ENCODE results near the gene ETS1. TPM values are rescaled to one million over a fixed set of nuclear protein-coding genes. Genes with fewer than 3 reads are reported as not detected.
A peak's percentile ranks its signal among the peaks of the same experiment; 100 is the strongest.

The ETS1 gene
- polyA plus RNA-seq, 4 donors = 5.1 to 31.5 (median 20.9) TPM

- 83 to 91% (median 89%) methylated on average over 2 of the region's 2 CpGs for WGBS, 3 donors
- no peak for FAIRE-seq
- H3K27me3 ChIP-seq (ENCODE audit: control insufficient read depth in 3 of 3, insufficient read depth in 3 of 3, low read length in 3 of 3) = no peaks in the 10 kb centered on the region
Measured at GRCh38 chr11:128531588-128531987, 55.8 kb downstream of the ETS1 start.

DNA sequence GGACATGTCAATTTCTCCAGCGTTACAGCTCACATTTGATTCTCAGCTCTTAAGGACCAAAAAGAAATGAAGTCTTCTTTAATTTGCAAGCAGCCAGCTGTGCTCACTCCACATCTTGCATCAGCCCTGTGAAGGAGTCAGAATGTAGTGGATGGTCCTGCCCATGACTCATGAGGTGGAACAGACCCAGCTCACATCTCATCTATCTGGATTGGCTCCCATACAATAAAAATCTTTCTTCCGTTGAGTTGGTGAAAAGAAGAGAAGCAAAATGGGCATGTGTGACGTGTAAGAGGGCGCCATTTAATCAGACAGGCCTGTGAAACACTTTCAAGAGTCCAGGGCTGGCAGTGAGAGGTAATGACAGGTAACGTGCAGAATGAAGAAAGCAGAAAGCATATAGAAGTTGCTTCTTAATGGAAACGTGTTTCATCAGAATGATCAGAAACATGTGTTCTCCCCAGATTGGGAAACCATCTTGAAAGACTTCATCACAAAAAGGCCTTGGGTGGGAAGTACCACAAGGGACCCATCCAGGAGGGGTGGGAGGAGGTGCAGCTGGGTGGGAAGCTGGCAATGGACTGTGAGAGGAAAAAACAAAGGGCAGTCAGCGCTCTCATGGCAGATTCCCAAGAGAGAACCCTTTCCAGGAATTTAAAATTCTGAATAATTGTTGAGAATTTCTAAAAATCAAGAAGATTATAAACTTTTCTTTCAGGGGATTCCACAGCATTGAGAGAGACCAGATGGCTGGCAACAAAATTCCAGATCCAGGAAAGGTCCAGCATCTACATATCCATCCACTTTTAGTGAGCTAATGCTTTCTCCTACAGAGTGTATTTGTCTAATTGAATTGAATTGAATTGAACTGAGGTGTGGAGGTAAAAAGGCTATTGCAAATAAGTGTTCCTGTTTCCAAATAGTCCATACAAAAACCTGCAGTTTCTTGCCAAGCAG lies 57.0 kb downstream of the ETS1 start:
- no peaks in the 10 kb centered on the region for H3K9me3 ChIP-seq (ENCODE audit: control insufficient read depth in 2 of 2, insufficient read depth in 1 of 2, low read depth in 1 of 2, low read length in 1 of 2)
- DNase-seq (no peak), FAIRE-seq (no peak)
- H3K4me1 ChIP-seq (ENCODE audit: control insufficient read depth in 3 of 3, insufficient read depth in 2 of 3, low read depth in 1 of 3, low read length in 2 of 3) = peaks cover 0 to 4% (median 0%) of the 10 kb centered on the region in 3 donors
- H3K4me3 ChIP-seq (ENCODE audit: low read depth in 1 of 3, low read length in 3 of 3) = no peak overlapping the region
- WGBS, 3 donors = 79 to 82% (median 79%) methylated on average over 7 of the region's 7 CpGs
- no peaks in the 10 kb centered on the region for H3K36me3 ChIP-seq (ENCODE audit: control insufficient read depth in 3 of 3, insufficient read depth in 2 of 3, low read depth in 1 of 3, low read length in 3 of 3)
- peak overlapping the region in 1 of 3 donors; percentile 69 for H3K27ac ChIP-seq (ENCODE audit: low read depth in 1 of 3, low read length in 2 of 3)
- no peaks in the 10 kb centered on the region for H3K27me3 ChIP-seq (ENCODE audit: control insufficient read depth in 3 of 3, insufficient read depth in 3 of 3, low read length in 3 of 3)

More at GRCh38 chr11:128531588-128531987, 55.8 kb downstream of the ETS1 start:
- H3K36me3 ChIP-seq (ENCODE audit: control insufficient read depth in 3 of 3, insufficient read depth in 2 of 3, low read depth in 1 of 3, low read length in 3 of 3) = no peaks in the 10 kb centered on the region
- no peak for DNase-seq
- H3K4me1 ChIP-seq (ENCODE audit: control insufficient read depth in 3 of 3, insufficient read depth in 2 of 3, low read depth in 1 of 3, low read length in 2 of 3) = no peaks in the 10 kb centered on the region
- H3K9me3 ChIP-seq (ENCODE audit: control insufficient read depth in 2 of 2, insufficient read depth in 1 of 2, low read depth in 1 of 2, low read length in 1 of 2) = no peaks in the 10 kb centered on the region
- no peak overlapping the region for H3K4me3 ChIP-seq (ENCODE audit: low read depth in 1 of 3, low read length in 3 of 3)
- no peak overlapping the region for H3K27ac ChIP-seq (ENCODE audit: low read depth in 1 of 3, low read length in 2 of 3)

DNA sequence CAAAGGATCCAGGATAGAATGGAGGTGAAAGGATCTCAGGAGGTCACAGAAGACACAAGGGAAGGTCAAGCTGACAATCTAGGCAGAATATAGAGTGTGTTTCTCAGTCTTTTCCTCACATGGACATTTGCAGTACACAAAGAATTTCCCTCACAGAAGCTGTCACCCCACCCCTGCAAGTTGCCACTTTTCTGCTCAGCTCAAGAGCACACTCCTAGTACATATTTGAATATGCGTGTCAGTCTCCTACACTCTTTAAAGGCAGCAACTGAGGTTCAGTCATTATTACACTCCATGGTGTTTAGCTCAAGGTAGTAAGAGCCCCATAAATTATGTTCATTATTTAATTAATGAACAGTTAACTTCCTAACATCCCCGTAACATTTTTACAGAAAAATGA lies 59.1 kb downstream of the ETS1 start:
- 85 to 90% (median 89%) methylated on average over 2 of the region's 2 CpGs for WGBS, 3 donors
- no peak for FAIRE-seq

GRCh38 chr11:128527046-128527445 lies 60.3 kb downstream of the ETS1 start:
- no peak overlapping the region for H3K27ac ChIP-seq (ENCODE audit: low read depth in 1 of 3, low read length in 2 of 3)
- DNase-seq (no peak), FAIRE-seq (no peak)
- no peaks in the 10 kb centered on the region for H3K9me3 ChIP-seq (ENCODE audit: control insufficient read depth in 2 of 2, insufficient read depth in 1 of 2, low read depth in 1 of 2, low read length in 1 of 2)
- WGBS, 3 donors = 90 to 95% (median 94%) methylated on average over 2 of the region's 2 CpGs
- H3K4me3 ChIP-seq (ENCODE audit: low read depth in 1 of 3, low read length in 3 of 3) = no peak overlapping the region
- H3K27me3 ChIP-seq (ENCODE audit: control insufficient read depth in 3 of 3, insufficient read depth in 3 of 3, low read length in 3 of 3) = no peaks in the 10 kb centered on the region
- peaks cover 0 to 8% (median 5%) of the 10 kb centered on the region in 3 donors for H3K4me1 ChIP-seq (ENCODE audit: control insufficient read depth in 3 of 3, insufficient read depth in 2 of 3, low read depth in 1 of 3, low read length in 2 of 3)
- H3K36me3 ChIP-seq (ENCODE audit: control insufficient read depth in 3 of 3, insufficient read depth in 2 of 3, low read depth in 1 of 3, low read length in 3 of 3) = no peaks in the 10 kb centered on the region

More for the DNA sequence above, 59.1 kb downstream of the ETS1 start:
- Histone ChIP-seq H3K4me3 (ENCODE audit: low read depth in 1 of 3, low read length in 3 of 3) (no peak overlapping the region), H3K36me3 (ENCODE audit: control insufficient read depth in 3 of 3, insufficient read depth in 2 of 3, low read depth in 1 of 3, low read length in 3 of 3) (no peaks in the 10 kb centered on the region), H3K27ac (ENCODE audit: low read depth in 1 of 3, low read length in 2 of 3) (no peak overlapping the region), H3K4me1 (ENCODE audit: control insufficient read depth in 3 of 3, insufficient read depth in 2 of 3, low read depth in 1 of 3, low read length in 2 of 3) (peaks cover 0 to 4% (median 0%) of the 10 kb centered on the region in 3 donors), H3K9me3 (ENCODE audit: control insufficient read depth in 2 of 2, insufficient read depth in 1 of 2, low read depth in 1 of 2, low read length in 1 of 2) (no peaks in the 10 kb centered on the region), H3K27me3 (ENCODE audit: control insufficient read depth in 3 of 3, insufficient read depth in 3 of 3, low read length in 3 of 3) (no peaks in the 10 kb centered on the region)
- no peak for DNase-seq

DNA sequence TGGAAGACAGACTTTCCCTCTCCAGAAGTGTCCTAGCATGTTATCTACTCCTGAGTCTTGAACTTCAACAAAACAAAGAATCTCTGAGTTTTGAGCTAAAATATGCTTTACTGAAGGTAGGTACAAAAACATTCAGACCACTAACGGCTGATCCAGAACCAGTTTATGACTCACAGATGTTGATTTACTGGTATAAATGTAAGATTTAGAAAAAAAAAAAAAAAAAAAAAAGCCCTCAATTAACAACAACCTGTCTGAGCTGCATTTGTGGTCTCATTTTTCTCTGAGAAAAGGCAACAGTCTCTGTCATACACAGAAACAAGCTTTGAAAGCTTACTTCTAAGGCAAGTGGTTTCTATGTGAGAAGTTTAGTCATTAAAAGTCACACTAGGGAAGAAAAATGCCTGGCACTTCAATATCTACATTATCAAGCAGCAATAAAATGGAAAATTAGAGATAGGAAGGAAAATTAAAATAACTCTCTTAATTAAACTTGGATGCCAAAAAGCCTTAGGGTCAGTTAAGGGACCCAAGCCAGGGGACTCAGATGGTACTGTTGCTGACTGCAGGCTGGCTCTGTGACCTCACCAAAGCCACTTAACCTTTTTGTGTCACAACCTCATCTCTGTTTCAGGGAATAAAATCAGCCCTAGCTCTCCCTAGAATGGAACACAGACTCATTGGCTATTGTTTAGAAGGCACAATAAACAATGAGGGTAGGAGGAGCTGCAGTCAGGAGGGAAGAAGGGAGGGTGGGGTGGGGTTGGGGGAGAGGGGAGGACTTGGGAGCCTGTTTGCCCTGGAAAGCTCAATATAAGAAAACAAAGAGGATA lies 61.7 kb downstream of the ETS1 start:
- H3K36me3 ChIP-seq (ENCODE audit: control insufficient read depth in 3 of 3, insufficient read depth in 2 of 3, low read depth in 1 of 3, low read length in 3 of 3) = no peaks in the 10 kb centered on the region
- no peaks in the 10 kb centered on the region for H3K9me3 ChIP-seq (ENCODE audit: control insufficient read depth in 2 of 2, insufficient read depth in 1 of 2, low read depth in 1 of 2, low read length in 1 of 2)
- no peak overlapping the region for H3K4me3 ChIP-seq (ENCODE audit: low read depth in 1 of 3, low read length in 3 of 3)
- peaks cover 0 to 8% (median 0%) of the 10 kb centered on the region in 3 donors for H3K27me3 ChIP-seq (ENCODE audit: control insufficient read depth in 3 of 3, insufficient read depth in 3 of 3, low read length in 3 of 3)
- FAIRE-seq (no peak), DNase-seq (peak in 1 of 2 donors; percentile 48)
- 13 to 38% (median 19%) methylated on average over 1 of the region's 1 CpG for WGBS, 3 donors
- peak overlapping the region in 1 of 3 donors; percentile 83 for H3K27ac ChIP-seq (ENCODE audit: low read depth in 1 of 3, low read length in 2 of 3)
- peaks cover 0 to 13% (median 8%) of the 10 kb centered on the region in 3 donors for H3K4me1 ChIP-seq (ENCODE audit: control insufficient read depth in 3 of 3, insufficient read depth in 2 of 3, low read depth in 1 of 3, low read length in 2 of 3)

DNA sequence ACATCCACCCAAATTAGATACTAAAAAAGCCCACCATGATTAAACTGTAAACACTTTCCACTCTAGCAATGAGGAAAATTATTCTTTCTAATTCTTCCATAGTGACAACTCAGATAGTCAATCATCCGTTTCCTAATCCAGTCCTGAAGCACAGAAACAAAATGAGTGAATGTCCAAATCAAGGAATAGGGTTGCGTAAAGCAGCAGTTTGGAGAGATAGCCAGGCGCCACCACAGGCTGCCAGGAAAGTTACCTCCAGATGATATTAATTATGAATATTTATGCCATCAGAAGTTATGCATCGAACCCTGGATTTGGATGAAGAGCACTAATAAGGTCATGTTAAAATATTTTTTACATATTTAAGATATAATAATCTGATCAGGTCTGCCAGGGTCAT lies 63.2 kb downstream of the ETS1 start:
- DNase-seq = no peak
- Histone ChIP-seq H3K4me1 (ENCODE audit: control insufficient read depth in 3 of 3, insufficient read depth in 2 of 3, low read depth in 1 of 3, low read length in 2 of 3) (peaks cover 0 to 15% (median 8%) of the 10 kb centered on the region in 3 donors), H3K4me3 (ENCODE audit: low read depth in 1 of 3, low read length in 3 of 3) (no peak overlapping the region), H3K36me3 (ENCODE audit: control insufficient read depth in 3 of 3, insufficient read depth in 2 of 3, low read depth in 1 of 3, low read length in 3 of 3) (no peaks in the 10 kb centered on the region), H3K27me3 (ENCODE audit: control insufficient read depth in 3 of 3, insufficient read depth in 3 of 3, low read length in 3 of 3) (peaks cover 0 to 8% (median 0%) of the 10 kb centered on the region in 3 donors), H3K9me3 (ENCODE audit: control insufficient read depth in 2 of 2, insufficient read depth in 1 of 2, low read depth in 1 of 2, low read length in 1 of 2) (no peaks in the 10 kb centered on the region), H3K27ac (ENCODE audit: low read depth in 1 of 3, low read length in 2 of 3) (no peak overlapping the region)
- no peak for FAIRE-seq
- 91 to 97% (median 94%) methylated on average over 4 of the region's 4 CpGs for WGBS, 3 donors

DNA sequence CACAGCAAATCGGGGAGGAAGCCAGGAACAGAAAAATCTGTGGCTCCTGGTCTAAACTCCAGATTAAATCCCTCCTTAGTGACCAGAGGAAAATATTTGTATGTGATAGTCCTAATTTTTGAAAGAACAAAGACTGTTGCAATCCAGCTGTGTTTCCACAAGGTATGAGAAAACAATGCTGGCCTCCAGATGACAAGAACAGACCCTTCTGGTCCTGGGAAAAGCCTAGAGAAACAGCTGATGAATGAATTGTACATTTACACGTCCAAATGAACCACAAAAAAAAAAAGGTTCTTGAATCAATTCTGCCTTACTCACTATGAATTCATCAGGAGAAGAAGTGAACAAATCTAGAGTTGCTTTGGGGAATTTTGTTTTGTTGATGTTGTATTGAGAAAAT lies 63.7 kb downstream of the ETS1 start:
- FAIRE-seq (no peak), DNase-seq (no peak)
- no peaks in the 10 kb centered on the region for H3K9me3 ChIP-seq (ENCODE audit: control insufficient read depth in 2 of 2, insufficient read depth in 1 of 2, low read depth in 1 of 2, low read length in 1 of 2)
- 43 to 63% (median 54%) methylated on average over 2 of the region's 2 CpGs for WGBS, 3 donors
- H3K4me3 ChIP-seq (ENCODE audit: low read depth in 1 of 3, low read length in 3 of 3) = no peak overlapping the region
- H3K27ac ChIP-seq (ENCODE audit: low read depth in 1 of 3, low read length in 2 of 3) = peak overlapping the region in 1 of 3 donors; percentile 80
- peaks cover 0 to 15% (median 8%) of the 10 kb centered on the region in 3 donors for H3K4me1 ChIP-seq (ENCODE audit: control insufficient read depth in 3 of 3, insufficient read depth in 2 of 3, low read depth in 1 of 3, low read length in 2 of 3)
- no peaks in the 10 kb centered on the region for H3K36me3 ChIP-seq (ENCODE audit: control insufficient read depth in 3 of 3, insufficient read depth in 2 of 3, low read depth in 1 of 3, low read length in 3 of 3)
- H3K27me3 ChIP-seq (ENCODE audit: control insufficient read depth in 3 of 3, insufficient read depth in 3 of 3, low read length in 3 of 3) = peaks cover 0 to 8% (median 0%) of the 10 kb centered on the region in 3 donors

GRCh38 chr11:128522943-128523518 lies 64.3 kb downstream of the ETS1 start:
- H3K4me3 ChIP-seq (ENCODE audit: low read depth in 1 of 3, low read length in 3 of 3) = peak overlapping the region in 2 of 3 donors; percentile 60 to 68
- no peak for FAIRE-seq
- H3K27ac ChIP-seq (ENCODE audit: low read depth in 1 of 3, low read length in 2 of 3) = peak overlapping the region; percentile 70 to 97 (median 76)
- H3K27me3 ChIP-seq (ENCODE audit: control insufficient read depth in 3 of 3, insufficient read depth in 3 of 3, low read length in 3 of 3) = peaks cover 0 to 8% (median 0%) of the 10 kb centered on the region in 3 donors
- H3K9me3 ChIP-seq (ENCODE audit: control insufficient read depth in 2 of 2, insufficient read depth in 1 of 2, low read depth in 1 of 2, low read length in 1 of 2) = no peaks in the 10 kb centered on the region
- 28 to 30% (median 29%) methylated on average over 6 of the region's 6 CpGs for WGBS, 3 donors
- no peaks in the 10 kb centered on the region for H3K36me3 ChIP-seq (ENCODE audit: control insufficient read depth in 3 of 3, insufficient read depth in 2 of 3, low read depth in 1 of 3, low read length in 3 of 3)
- peaks cover 0 to 15% (median 8%) of the 10 kb centered on the region in 3 donors for H3K4me1 ChIP-seq (ENCODE audit: control insufficient read depth in 3 of 3, insufficient read depth in 2 of 3, low read depth in 1 of 3, low read length in 2 of 3)
- no peak for DNase-seq

All from small intestine (tissue), 7 donors.